ENCODE results near the gene ALDH3A2.

The ALDH3A2 gene

DNA sequence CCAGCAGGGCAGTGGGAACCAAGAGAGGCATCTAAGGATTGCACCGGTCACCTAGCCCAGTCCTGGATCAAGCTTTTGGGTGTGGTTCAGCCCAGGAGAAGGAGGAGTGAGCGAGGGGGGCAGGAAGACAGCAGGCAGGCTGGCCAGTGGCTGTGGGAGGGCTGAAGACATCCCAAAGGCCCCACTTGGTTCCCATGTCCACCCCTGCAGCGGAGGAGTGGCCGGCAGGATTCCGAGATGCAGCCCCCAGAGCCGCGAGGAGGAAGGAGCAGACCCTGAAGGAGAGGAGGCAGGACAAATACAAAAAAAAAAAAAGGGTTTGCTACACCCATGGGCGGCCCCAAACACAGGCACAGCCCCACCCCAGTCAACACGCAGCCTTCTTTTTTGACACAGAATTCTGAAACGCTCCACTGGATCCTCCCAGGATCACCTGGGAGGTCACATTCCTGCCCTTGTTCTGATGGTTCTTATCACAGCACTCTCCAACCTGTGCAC lies 68.9 kb downstream of the ALDH3A2 start:
- no peak overlapping the region for H3K4me3 ChIP-seq (ENCODE audit: control insufficient read depth, low read depth, low read length)
- DNase-seq (ENCODE audit: low read depth), result no peak
- TF ChIP-seq, protein P1, sequence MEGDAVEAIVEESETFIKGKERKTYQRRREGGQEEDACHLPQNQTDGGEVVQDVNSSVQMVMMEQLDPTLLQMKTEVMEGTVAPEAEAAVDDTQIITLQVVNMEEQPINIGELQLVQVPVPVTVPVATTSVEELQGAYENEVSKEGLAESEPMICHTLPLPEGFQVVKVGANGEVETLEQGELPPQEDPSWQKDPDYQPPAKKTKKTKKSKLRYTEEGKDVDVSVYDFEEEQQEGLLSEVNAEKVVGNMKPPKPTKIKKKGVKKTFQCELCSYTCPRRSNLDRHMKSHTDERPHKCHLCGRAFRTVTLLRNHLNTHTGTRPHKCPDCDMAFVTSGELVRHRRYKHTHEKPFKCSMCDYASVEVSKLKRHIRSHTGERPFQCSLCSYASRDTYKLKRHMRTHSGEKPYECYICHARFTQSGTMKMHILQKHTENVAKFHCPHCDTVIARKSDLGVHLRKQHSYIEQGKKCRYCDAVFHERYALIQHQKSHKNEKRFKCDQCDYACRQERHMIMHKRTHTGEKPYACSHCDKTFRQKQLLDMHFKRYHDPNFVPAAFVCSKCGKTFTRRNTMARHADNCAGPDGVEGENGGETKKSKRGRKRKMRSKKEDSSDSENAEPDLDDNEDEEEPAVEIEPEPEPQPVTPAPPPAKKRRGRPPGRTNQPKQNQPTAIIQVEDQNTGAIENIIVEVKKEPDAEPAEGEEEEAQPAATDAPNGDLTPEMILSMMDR (IDR thresholded peaks at IDR 0.05; ENCODE audit: control insufficient read depth, insufficient read depth, low read depth, low read length, missing control alignments), result no peak

DNA sequence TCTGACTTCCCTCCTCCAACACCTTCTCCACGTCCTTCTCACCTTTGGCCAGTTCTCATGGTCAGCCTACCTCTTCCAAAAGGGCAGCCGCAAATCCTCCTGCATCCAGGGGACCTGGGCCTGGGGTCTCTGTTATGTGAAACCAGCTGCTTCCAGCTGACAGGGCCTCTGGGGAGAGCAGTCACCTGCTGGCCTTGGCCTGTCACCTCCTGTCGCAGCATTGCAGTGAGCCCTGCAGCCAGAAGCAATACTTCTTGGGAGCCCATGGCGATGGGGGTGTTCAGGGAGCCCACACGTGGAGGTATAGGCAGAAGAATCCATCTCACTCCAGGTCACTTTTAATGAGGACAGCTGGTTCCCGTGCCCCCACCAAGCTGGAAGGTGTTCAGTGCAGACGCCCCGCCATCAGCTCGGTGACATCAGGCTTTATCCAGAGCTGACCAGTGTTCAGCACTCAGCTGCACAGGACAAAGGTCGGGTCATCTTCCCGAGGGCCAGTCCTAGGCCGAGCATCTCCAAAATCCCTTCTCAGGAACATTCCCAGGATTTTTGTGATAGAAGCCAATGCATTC lies 69.6 kb downstream of the ALDH3A2 start:
- no peak for DNase-seq (ENCODE audit: low read depth)
- no peak overlapping the region for H3K4me3 ChIP-seq (ENCODE audit: control insufficient read depth, low read depth, low read length)
- TF ChIP-seq, protein P1 (IDR thresholded peaks at IDR 0.05; ENCODE audit: control insufficient read depth, insufficient read depth, low read depth, low read length, missing control alignments), result no peak

DNA sequence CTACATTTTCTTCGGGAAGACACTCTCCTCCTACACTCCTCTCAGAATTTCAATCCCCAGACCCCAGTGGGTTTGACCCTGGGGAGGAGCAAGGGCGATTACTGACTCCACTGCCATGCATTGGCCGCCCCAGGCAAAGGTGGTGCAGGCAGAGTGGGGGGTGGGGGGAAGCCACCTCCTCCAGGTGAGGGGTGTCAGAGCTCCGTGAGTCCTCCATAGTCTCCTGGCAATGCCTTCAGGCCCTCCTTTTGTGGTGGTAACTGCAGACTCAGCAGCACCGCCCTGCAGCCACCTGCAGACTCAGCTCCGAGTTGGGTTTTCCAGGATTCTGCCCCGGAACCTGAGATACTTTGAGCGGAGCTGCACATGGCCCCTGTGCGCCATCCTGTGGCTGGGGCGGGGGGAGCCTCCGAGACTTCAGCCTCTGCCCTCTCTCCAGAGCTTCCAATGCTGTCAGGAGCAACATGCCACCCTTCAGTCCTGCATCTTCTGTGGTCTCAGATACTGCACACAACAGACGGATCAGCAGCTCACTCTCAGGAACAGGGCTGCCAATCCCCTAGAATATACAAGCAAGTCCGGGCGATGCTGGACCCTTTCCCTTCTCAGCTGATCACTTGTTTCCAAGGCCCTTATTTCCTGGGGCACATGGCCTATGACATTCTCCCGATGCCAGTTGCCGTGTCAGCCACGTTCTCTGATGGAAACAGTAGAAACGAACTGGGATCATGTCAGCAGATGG lies 70.2 kb downstream of the ALDH3A2 start:
- H3K4me3 ChIP-seq (ENCODE audit: control insufficient read depth, low read depth, low read length), result no peak overlapping the region
- TF ChIP-seq, protein P1 (IDR thresholded peaks at IDR 0.05; ENCODE audit: control insufficient read depth, insufficient read depth, low read depth, low read length, missing control alignments), result peak; percentile 11
- DNase-seq (ENCODE audit: low read depth), result no peak

DNA sequence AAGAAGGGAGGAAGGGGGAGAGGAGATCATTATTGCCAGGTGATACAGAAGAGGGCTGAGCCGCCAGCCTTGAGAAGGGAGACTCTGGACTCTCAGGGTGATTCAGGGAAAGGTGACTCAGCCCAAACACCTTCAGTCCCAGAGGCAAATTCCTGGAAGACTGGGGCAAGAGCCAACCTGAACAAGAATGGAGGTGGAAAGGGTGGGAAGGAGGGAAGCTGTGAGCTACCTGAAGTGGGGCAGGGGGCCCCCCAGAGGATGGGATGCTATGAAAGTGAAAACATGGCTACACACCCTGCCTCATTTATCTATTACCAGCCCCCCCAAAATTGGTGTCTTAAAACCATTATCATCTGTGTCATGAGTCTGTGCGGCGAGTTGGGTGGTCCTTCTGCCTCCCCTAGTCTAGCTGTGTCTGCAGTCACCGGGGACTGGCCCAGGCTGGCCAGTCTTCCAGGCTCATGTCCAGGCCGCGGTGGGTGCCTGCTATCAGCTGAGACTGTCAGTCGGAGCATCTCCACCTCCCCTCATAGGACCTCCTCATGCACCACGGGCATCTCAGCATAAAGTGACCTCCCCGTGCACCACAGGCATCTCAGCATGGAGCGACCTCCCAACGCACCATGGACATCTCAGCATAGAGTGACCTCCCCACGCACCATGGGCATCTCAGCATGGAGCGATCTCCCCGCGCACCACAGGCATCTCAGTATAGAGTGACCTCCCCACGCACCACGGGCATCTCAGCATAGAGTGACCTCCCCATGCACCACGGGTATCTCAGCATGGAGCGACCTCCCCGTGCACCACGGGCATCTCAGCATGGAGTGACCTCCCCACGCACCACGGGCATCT lies 71.0 kb downstream of the ALDH3A2 start:
- no peak for DNase-seq (ENCODE audit: low read depth)
- TF ChIP-seq, protein P1 (IDR thresholded peaks at IDR 0.05; ENCODE audit: control insufficient read depth, insufficient read depth, low read depth, low read length, missing control alignments), result no peak
- no peak overlapping the region for H3K4me3 ChIP-seq (ENCODE audit: control insufficient read depth, low read depth, low read length)

DNA sequence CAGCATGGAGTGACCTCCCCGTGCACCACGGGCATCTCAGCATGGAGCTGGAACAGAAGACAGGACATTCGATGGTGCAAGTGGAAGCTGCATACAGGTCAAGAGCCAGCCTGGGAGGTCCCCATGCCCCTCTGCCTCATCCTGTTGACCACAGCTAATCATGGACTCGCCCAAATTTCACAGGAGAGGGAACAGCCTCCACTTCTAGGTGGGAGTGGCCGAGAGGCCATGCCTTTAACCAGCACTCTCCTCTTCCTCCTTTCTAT lies 71.6 kb downstream of the ALDH3A2 start:
- TF ChIP-seq, protein P1 (IDR thresholded peaks at IDR 0.05; ENCODE audit: control insufficient read depth, insufficient read depth, low read depth, low read length, missing control alignments), result no peak
- no peak for DNase-seq (ENCODE audit: low read depth)
- H3K4me3 ChIP-seq (ENCODE audit: control insufficient read depth, low read depth, low read length), result no peak overlapping the region

DNA sequence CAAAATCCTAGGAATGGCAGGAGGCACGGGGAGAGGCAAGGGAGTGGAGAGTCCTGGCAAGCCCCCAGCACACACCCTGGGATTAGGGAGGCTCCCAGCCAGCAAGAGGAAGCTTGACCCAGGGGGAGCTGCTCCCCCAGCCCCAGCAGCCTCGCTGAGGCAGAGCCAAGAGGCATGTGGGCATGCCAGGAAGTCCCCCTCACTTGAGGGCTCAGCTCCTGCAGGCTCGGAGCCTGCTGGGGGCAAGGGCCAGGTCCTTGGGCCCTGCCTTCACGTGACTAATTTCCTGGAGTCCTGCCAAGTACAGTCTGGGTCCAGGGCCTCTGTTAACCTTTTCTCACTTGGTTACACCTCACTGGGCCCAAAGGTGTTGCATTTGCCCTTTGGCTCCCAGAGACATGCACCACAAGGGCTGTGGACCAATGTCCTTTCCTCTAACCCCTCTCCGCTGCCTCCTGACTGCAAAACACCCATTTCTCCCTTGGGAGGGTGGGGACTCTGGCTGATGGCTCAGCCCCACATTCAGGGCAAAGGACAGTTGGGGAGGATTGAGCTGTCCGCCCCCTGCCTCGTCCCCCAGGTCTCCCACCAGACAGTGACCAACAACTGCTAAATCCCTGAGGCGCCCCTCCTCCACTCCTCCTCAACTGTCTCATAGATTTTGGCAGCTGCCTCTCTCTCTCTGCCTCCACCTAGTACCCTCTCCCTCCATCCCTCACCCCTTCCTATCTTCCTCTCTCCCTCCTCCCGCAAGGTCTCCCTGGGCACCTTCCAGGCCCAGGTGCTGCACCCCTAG lies 72.3 kb downstream of the ALDH3A2 start:
- H3K4me3 ChIP-seq (ENCODE audit: control insufficient read depth, low read depth, low read length), result no peak overlapping the region
- DNase-seq (ENCODE audit: low read depth), result no peak
- TF ChIP-seq, protein P1 (IDR thresholded peaks at IDR 0.05; ENCODE audit: control insufficient read depth, insufficient read depth, low read depth, low read length, missing control alignments), result no peak
